Breast epithelium (tissue), 4 donors: ENCODE data around the gene ACIN1. TPM values are rescaled to one million over a fixed set of nuclear protein-coding genes. Genes with fewer than 3 reads are reported as not detected.

Source experiments
- DNase-seq, 2 donors: peaks; one replicate each; pipeline ENCODE4 v3.0.0-alpha.2; 2019; ENCODE audit warnings: low spot score in 2 of 2
- H3K27ac ChIP-seq, 2 donors: fragments of 200-600 bp; sonication (generic) in 1 of 2; one replicate each; pipeline ENCODE4 v1.5.1; 2016 to 2019; ENCODE audit warnings: mild to moderate bottlenecking in 1 of 2
- H3K27me3 ChIP-seq, 2 donors: fragments of 200-600 bp; sonication (generic) in 1 of 2; one replicate each; pipeline versions ENCODE4 v1.5.1 to v1.6.0; 2017 to 2019; ENCODE audit warnings: control low read depth in 1 of 2, mild to moderate bottlenecking in 1 of 2
- H3K36me3 ChIP-seq: fragments of 200-600 bp; one replicate; pipeline ENCODE4 v1.5.1; 2019
- H3K4me1 ChIP-seq, 2 donors: fragments of 200-600 bp; sonication (generic); one replicate each; pipeline ENCODE4 v1.5.1; 2016 to 2019; ENCODE audit warnings: control low read depth in 1 of 2
- H3K4me3 ChIP-seq, 3 donors: fragments of 200-600 bp; sonication (generic); 1 replicate in 2 of 3; 2 replicates in 1 of 3; pipeline ENCODE4 v1.5.1; 2016 to 2019; ENCODE audit warnings: mild to moderate bottlenecking in 3 of 3, moderate library complexity in 2 of 3
- H3K9me3 ChIP-seq, 2 donors: fragments of 200-600 bp; sonication (generic) in 1 of 2; one replicate each; pipeline ENCODE4 v1.5.1; 2016 to 2019; ENCODE audit warnings: control low read depth in 1 of 2
- POLR2A ChIP-seq: fragments of 450-650 bp; IDR thresholded peaks from one replicate; pipeline ENCODE4 v1.6.1; 2016; ENCODE audit warnings: antibody characterized with exemption, mild to moderate bottlenecking, moderate library complexity
- POLR2AphosphoS5 ChIP-seq, 3 donors: sonication (generic); formaldehyde crosslinking; IDR thresholded peaks; one replicate each; pipeline ENCODE4 v1.6.1; 2017; ENCODE audit warnings: antibody characterized with exemption in 3 of 3
- intact Hi-C: fragments of 100-400 bp; cut with DNase I; formaldehyde crosslinking; loops from one replicate; pipeline ENCODE4 v1.15.1; 2023; ENCODE audit warnings: low total_unique reads
- total RNA-seq, 3 donors: library from RNA; depleted of rRNA; stranded (reverse); fragments of >200 nt; gene quantifications; one replicate each; pipeline ENCODE4 v1.1.0, GENCODE V29; 2016
- TF ChIP-seq, protein P1 (sequence below), 3 donors: fragments of 450-650 bp; IDR thresholded peaks; one replicate each; pipeline ENCODE4 v1.5.1; 2016 to 2017; ENCODE audit warnings: antibody characterized with exemption in 3 of 3, mild to moderate bottlenecking in 3 of 3, moderate library complexity in 3 of 3

Gene ACIN1
- total RNA-seq, 3 donors from 2014 or later: 106 to 151 (median 145) TPM

DNA sequence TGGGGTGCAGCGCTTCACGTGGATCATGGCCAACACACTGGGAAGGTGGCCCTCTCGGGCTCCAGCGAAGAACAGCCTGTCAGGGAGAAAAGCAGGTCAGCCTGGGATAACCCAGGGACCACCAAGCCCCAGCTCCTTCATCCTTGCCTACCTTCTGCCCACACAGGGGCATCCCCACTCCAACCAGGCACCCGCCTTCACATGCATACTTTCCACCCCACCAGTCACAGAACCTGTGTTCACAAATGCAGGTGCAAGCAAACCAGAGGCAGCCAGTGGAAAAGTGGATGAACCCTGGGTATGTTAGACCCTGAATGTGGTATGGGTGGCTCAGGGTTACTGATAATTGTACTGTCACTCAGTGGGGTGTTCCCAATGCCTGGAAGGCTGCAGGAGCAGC, 36.5 kb upstream of the ACIN1 start:
- Histone ChIP-seq H3K4me1 (peaks cover 0 to 3% of the 10 kb centered on the region in 2 donors), H3K27me3 (no peaks in the 10 kb centered on the region), H3K36me3 (no peaks in the 10 kb centered on the region), H3K27ac (peak overlapping the region; percentile 65 to 75), H3K9me3 (no peaks in the 10 kb centered on the region), H3K4me3 (no peak overlapping the region)
- TF ChIP-seq POLR2A (no peak), POLR2AphosphoS5 (IDR thresholded peaks at IDR 0.05) (no peak)
- TF ChIP-seq, protein P1, sequence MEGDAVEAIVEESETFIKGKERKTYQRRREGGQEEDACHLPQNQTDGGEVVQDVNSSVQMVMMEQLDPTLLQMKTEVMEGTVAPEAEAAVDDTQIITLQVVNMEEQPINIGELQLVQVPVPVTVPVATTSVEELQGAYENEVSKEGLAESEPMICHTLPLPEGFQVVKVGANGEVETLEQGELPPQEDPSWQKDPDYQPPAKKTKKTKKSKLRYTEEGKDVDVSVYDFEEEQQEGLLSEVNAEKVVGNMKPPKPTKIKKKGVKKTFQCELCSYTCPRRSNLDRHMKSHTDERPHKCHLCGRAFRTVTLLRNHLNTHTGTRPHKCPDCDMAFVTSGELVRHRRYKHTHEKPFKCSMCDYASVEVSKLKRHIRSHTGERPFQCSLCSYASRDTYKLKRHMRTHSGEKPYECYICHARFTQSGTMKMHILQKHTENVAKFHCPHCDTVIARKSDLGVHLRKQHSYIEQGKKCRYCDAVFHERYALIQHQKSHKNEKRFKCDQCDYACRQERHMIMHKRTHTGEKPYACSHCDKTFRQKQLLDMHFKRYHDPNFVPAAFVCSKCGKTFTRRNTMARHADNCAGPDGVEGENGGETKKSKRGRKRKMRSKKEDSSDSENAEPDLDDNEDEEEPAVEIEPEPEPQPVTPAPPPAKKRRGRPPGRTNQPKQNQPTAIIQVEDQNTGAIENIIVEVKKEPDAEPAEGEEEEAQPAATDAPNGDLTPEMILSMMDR (IDR thresholded peaks at IDR 0.05): no peak
- intact Hi-C loops: no loop called here
- no peak for DNase-seq

DNA sequence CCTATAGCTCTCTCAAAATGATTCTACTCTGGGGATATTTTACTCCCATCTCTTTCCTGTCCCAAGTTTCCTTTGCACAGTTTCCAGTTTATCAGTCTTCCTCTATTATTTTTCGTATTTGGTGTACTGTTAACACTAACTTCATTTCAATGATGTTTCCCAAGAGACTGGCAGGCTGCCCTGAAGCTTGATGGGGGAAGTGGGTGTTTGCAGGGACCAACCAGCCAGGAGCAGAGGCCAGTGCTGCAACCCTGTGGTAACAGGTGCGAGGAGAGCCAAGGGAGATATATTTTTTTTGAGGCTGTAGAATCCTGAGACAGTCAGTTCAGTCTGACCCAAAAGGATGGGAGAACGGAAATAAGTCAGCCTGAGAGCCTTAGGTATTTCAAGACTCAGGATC, 35.9 kb upstream of the ACIN1 start:
- H3K4me3 ChIP-seq: no peak overlapping the region
- no peaks in the 10 kb centered on the region for H3K36me3 ChIP-seq
- TF ChIP-seq POLR2AphosphoS5 (IDR thresholded peaks at IDR 0.05): no peak
- no peak for TF ChIP-seq POLR2A
- TF ChIP-seq, protein P1 (IDR thresholded peaks at IDR 0.05): no peak
- H3K4me1 ChIP-seq: peaks cover 0 to 3% of the 10 kb centered on the region in 2 donors
- intact Hi-C loops: no loop called here
- no peaks in the 10 kb centered on the region for H3K9me3 ChIP-seq
- no peak for DNase-seq
- H3K27ac ChIP-seq: peak overlapping the region; percentile 65 to 75
- no peaks in the 10 kb centered on the region for H3K27me3 ChIP-seq

- DNase-seq: peak; percentile 85 to 88
- TF ChIP-seq, protein P1 (IDR thresholded peaks at IDR 0.05): no peak
- TF ChIP-seq POLR2AphosphoS5 (IDR thresholded peaks at IDR 0.05) (no peak), POLR2A (no peak)
- Histone ChIP-seq H3K9me3 (no peaks in the 10 kb centered on the region), H3K4me3 (no peak overlapping the region), H3K27me3 (no peaks in the 10 kb centered on the region), H3K27ac (peak overlapping the region; percentile 75 to 89), H3K4me1 (peaks cover 0 to 3% of the 10 kb centered on the region in 2 donors), H3K36me3 (no peaks in the 10 kb centered on the region)
- intact Hi-C loops: no loop called here
Measured at GRCh38 chr14:23129759-23130316, 34.9 kb upstream of the ACIN1 start.

GRCh38 chr14:23128969-23129758, 34.2 kb upstream of the ACIN1 start:
- intact Hi-C loops: no loop called here
- DNase-seq: no peak
- Histone ChIP-seq H3K36me3 (no peaks in the 10 kb centered on the region), H3K4me1 (peaks cover 0 to 3% of the 10 kb centered on the region in 2 donors), H3K27ac (peak overlapping the region; percentile 75 to 89), H3K27me3 (no peaks in the 10 kb centered on the region), H3K9me3 (no peaks in the 10 kb centered on the region), H3K4me3 (no peak overlapping the region)
- TF ChIP-seq, protein P1 (IDR thresholded peaks at IDR 0.05): no peak
- no peak for TF ChIP-seq POLR2AphosphoS5 (IDR thresholded peaks at IDR 0.05)
- TF ChIP-seq POLR2A: no peak

DNA sequence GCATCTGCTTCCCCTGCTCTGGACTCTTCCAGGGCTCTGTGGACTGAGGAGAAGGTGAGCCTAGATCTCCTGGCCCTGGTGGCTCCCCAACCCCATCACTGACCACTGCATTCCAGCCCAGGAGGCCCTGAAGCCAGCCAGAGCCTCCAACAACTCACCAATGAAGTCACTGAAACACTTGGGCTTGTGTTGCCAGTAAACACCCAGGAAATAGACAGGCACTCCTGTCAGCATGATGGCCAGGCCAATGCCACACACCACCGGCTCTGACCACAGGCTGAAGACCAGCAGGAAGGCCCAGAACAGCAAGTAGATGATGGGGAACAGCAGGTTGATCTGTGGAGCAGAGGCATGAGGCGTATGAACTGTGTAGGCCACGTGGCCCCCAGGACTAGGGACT, 32.9 kb upstream of the ACIN1 start:
- H3K27me3 ChIP-seq: no peaks in the 10 kb centered on the region
- TF ChIP-seq POLR2AphosphoS5 (IDR thresholded peaks at IDR 0.05) (no peak), POLR2A (no peak)
- TF ChIP-seq, protein P1 (IDR thresholded peaks at IDR 0.05): no peak
- DNase-seq: no peak
- no peak overlapping the region for H3K4me3 ChIP-seq
- H3K27ac ChIP-seq: peak overlapping the region in 1 of 2 donors; percentile 12
- no peaks in the 10 kb centered on the region for H3K9me3 ChIP-seq
- H3K36me3 ChIP-seq: no peaks in the 10 kb centered on the region
- peaks cover 0 to 3% of the 10 kb centered on the region in 2 donors for H3K4me1 ChIP-seq
- intact Hi-C loops: no loop called here
